Adrenal gland (tissue), 12 donors: Measurements from ENCODE around the gene OR10C1. TPM values are rescaled to one million over a fixed set of nuclear protein-coding genes. Genes with fewer than 3 reads are reported as not detected.

ENCODE experiments used
- DNase-seq, 7 donors: peaks; one replicate each; pipeline ENCODE4 v3.0.0-alpha.2; 2019 to 2020
- H3K27ac ChIP-seq, 5 donors: fragments of 200-600 bp; sonication (generic) in 4 of 5; 1 replicate in 3 of 5; 2 replicates in 2 of 5; pipeline versions ENCODE4 v1.5.1 to v1.8.0; 2016 to 2020; ENCODE audit warnings: mild to moderate bottlenecking in 1 of 5
- H3K27me3 ChIP-seq: fragments of 200-600 bp; 2 replicates; pipeline ENCODE4 v1.8.0; 2021
- H3K36me3 ChIP-seq, 2 donors: fragments of 200-600 bp; replicated peaks in 1 of 2; 1 replicate in 1 of 2; 2 replicates in 1 of 2; pipeline versions ENCODE4 v1.5.1 to v1.8.0; 2018 to 2022
- H3K4me1 ChIP-seq, 2 donors: fragments of 200-600 bp; replicated peaks in 1 of 2; 1 replicate in 1 of 2; 2 replicates in 1 of 2; pipeline versions ENCODE4 v1.5.1 to v1.8.0; 2018 to 2021
- H3K4me3 ChIP-seq, 4 donors: fragments of 200-600 bp; sonication (generic) in 3 of 4; one replicate each; pipeline ENCODE4 v1.5.1; 2016 to 2018
- H3K9me3 ChIP-seq, 3 donors: fragments of 200-600 bp; sonication (generic) in 1 of 3; replicated peaks in 1 of 3; 1 replicate in 2 of 3; 2 replicates in 1 of 3; pipeline versions ENCODE4 v1.5.1 to v1.8.0; 2016 to 2021
- CTCF ChIP-seq, 6 experiments: fragments of 450-650 bp in 4 of 6; fragments of 200-600 bp in 2 of 6; sonication (generic) in 1 of 6; IDR thresholded peaks; 1 replicate in 5 of 6; 2 replicates in 1 of 6; pipeline versions ENCODE4 v1.5.1 to v1.8.0; 2016 to 2021; ENCODE audit warnings: antibody characterized with exemption in 6 of 6, mild to moderate bottlenecking in 2 of 6, moderate library complexity in 1 of 6
- POLR2A ChIP-seq, 2 donors: fragments of 450-650 bp; IDR thresholded peaks; one replicate each; pipeline ENCODE4 v1.6.1; 2017; ENCODE audit warnings: antibody characterized with exemption in 2 of 2, mild to moderate bottlenecking in 2 of 2, moderate library complexity in 1 of 2
- WGBS, 4 donors: extraction: QIAGEN DNeasy Blood & Tissue Kit in 2 of 4; methylation state at CpG; one replicate each; pipeline versions ENCODE4 v1.1.5 to v1.1.7; 2013 to 2017; 5-methylcytosine and 5-hydroxymethylcytosine counted together
- intact Hi-C, 2 donors: fragments of 100-400 bp; cut with DNase I; formaldehyde crosslinking; loops; one replicate each; pipeline versions ENCODE4 v1.14.1 to v1.15.0; 2022 to 2023
- polyA plus RNA-seq, 3 donors: library from polyadenylated mRNA; stranded (reverse); fragments of 200-250 nt in 2 of 3; fragments of 350-450 nt in 1 of 3; fragmentation: Illumina TruSeq in 1 of 3; extraction: RNeasy Lipid Tissue Mini Kit (QIAGEN cat#74804) in 1 of 3; gene quantifications; one replicate each; pipeline ENCODE4 v1.2.3, GENCODE V29; 2013 to 2014
- total RNA-seq, 9 donors: library from RNA; depleted of rRNA in 4 of 9; stranded (reverse); fragments of >200 nt in 4 of 9; fragments of 120-200 nt in 1 of 9; fragmentation: NEBNext Ultra II Directional in 1 of 9; extraction: Animal tissue kit (Norgen Biotek cat#: 25700) in 1 of 9; gene quantifications; one replicate each; pipeline versions ENCODE4 v1.1.0 to v1.2.4, GENCODE V29; 2013 to 2023
- donor health status: healthy with polysubstance abuse.
- donor health status: Bipolar disorder and iron deficiency.
- donor health status: DM: yes; HTN: yes; CAD: no.
- donor health status: DM: no; HTN: no; CAD: no.
- donor health status: DM: no; HTN: no; CAD: no.
- donor health status: DM: yes; HTN: yes; CAD: no.

Gene OR10C1
- total and polyA plus RNA-seq, 12 donors: not detected

- no peak within 1 kb of the TSS for H3K27ac ChIP-seq
- H3K36me3 ChIP-seq: no peaks in the 10 kb centered on the region
- intact Hi-C loops: no loop called here
- H3K9me3 ChIP-seq: no peaks in the 10 kb centered on the region
- H3K27me3 ChIP-seq: peaks cover 16% of the 10 kb centered on the region
- no peak for TF ChIP-seq POLR2A (IDR thresholded peaks at IDR 0.05)
- TF ChIP-seq CTCF (IDR thresholded peaks at IDR 0.05): no peak
- no peak within 1 kb of the TSS for H3K4me3 ChIP-seq
- no peak for DNase-seq
- 84 to 88% (median 85%) methylated on average over 2 of the region's 2 CpGs; no CpG with 5 or more reads in 1 of the 4 donors for WGBS, 4 donors
- no peaks in the 10 kb centered on the region for H3K4me1 ChIP-seq
Measured at GRCh38 chr6:29487660-29488059, 48.6 kb downstream of the OR10C1 start, which contains the start of gene MAS1L. MAS1L (minus strand) TSS chr6:29487956; CDS start chr6:29487902, 54 bp downstream.

- H3K27me3 ChIP-seq: peaks cover 16% of the 10 kb centered on the region
- no peak overlapping the region for H3K4me3 ChIP-seq
- H3K9me3 ChIP-seq: no peaks in the 10 kb centered on the region
- TF ChIP-seq CTCF (IDR thresholded peaks at IDR 0.05) (no peak), POLR2A (IDR thresholded peaks at IDR 0.05) (no peak)
- DNase-seq: no peak
- H3K27ac ChIP-seq: no peak overlapping the region
- no peaks in the 10 kb centered on the region for H3K4me1 ChIP-seq
- intact Hi-C loops: no loop called here
- no peaks in the 10 kb centered on the region for H3K36me3 ChIP-seq
Measured at GRCh38 chr6:29488874-29489273, 49.8 kb downstream of the OR10C1 start.

GRCh38 chr6:29489286-29489685 is 50.2 kb downstream of the OR10C1 start:
- Histone ChIP-seq H3K27ac (no peak overlapping the region), H3K9me3 (no peaks in the 10 kb centered on the region), H3K36me3 (no peaks in the 10 kb centered on the region), H3K27me3 (peaks cover 14% of the 10 kb centered on the region), H3K4me3 (no peak overlapping the region), H3K4me1 (no peaks in the 10 kb centered on the region)
- no peak for TF ChIP-seq POLR2A (IDR thresholded peaks at IDR 0.05)
- no peak for TF ChIP-seq CTCF (IDR thresholded peaks at IDR 0.05)
- DNase-seq: no peak
- 89 to 91% (median 89%) methylated on average over 8 of the region's 8 CpGs for WGBS, 4 donors
- intact Hi-C loops: no loop called here

- no peaks in the 10 kb centered on the region for H3K36me3 ChIP-seq
- no peak for TF ChIP-seq CTCF (IDR thresholded peaks at IDR 0.05)
- no peak for TF ChIP-seq POLR2A (IDR thresholded peaks at IDR 0.05)
- intact Hi-C loops: no loop called here
- H3K27ac ChIP-seq: no peak overlapping the region
- no peaks in the 10 kb centered on the region for H3K9me3 ChIP-seq
- 74 to 84% (median 80%) methylated on average over 3 of the region's 3 CpGs for WGBS, 4 donors
- no peaks in the 10 kb centered on the region for H3K4me1 ChIP-seq
- peaks cover 12% of the 10 kb centered on the region for H3K27me3 ChIP-seq
- no peak overlapping the region for H3K4me3 ChIP-seq
- no peak for DNase-seq
Measured at GRCh38 chr6:29490055-29490454, 50.9 kb downstream of the OR10C1 start.
